ACC112 (cell line): ENCODE measurements around the gene ITPR1.
A peak's percentile ranks its signal among the peaks of the same experiment; 100 is the strongest.
"Not testable (repeated sequence)": the region's sequence is repeated elsewhere in the genome, so short reads cannot be mapped to it uniquely, and the experiment has no call there.

Experiments
- H2AFZ ChIP-seq: fragments of 200-600 bp; sonication (generic); one replicate; pipeline ENCODE4 v1.6.0; 2017; ENCODE audit warnings: antibody characterized with exemption, low read length; ENCODE audit not compliant: unreplicated experiment
- H3K27ac ChIP-seq: fragments of 200-600 bp; sonication (generic); 2 replicates; pipeline ENCODE4 v1.5.1; 2014; ENCODE audit warnings: low read depth, mild to moderate bottlenecking, antibody characterized with exemption, low read length, moderate library complexity
- H3K27me3 ChIP-seq: fragments of 200-600 bp; sonication (generic); 2 replicates; pipeline ENCODE4 v1.6.1; 2014; ENCODE audit warnings: mild to moderate bottlenecking, antibody characterized with exemption, low read length, moderate library complexity, mixed read lengths; ENCODE audit not compliant: insufficient read depth
- H3K36me3 ChIP-seq: fragments of 200-600 bp; sonication (generic); 2 replicates; pipeline ENCODE4 v1.6.1; 2016; ENCODE audit warnings: mild to moderate bottlenecking, antibody characterized with exemption, low read length, moderate library complexity, mixed read lengths; ENCODE audit not compliant: insufficient read depth
- H3K4me1 ChIP-seq: fragments of 200-600 bp; sonication (generic); one replicate; pipeline ENCODE4 v1.6.1; 2016; ENCODE audit warnings: low read length, mixed read lengths; ENCODE audit not compliant: insufficient read depth, unreplicated experiment, control insufficient read depth
- H3K4me3 ChIP-seq: fragments of 200-600 bp; sonication (generic); 2 replicates; pipeline ENCODE4 v1.5.1; 2014; ENCODE audit warnings: mild to moderate bottlenecking, low read depth, low read length
- H3K79me2 ChIP-seq: fragments of 200-600 bp; sonication (generic); one replicate; pipeline ENCODE4 v1.6.0; 2016; ENCODE audit warnings: low read length; ENCODE audit not compliant: control insufficient read depth, unreplicated experiment, insufficient read depth

ITPR1 gene

GRCh38 chr3:4493014-4493940 lies at the start of gene ITPR1:
TSS of gene ITPR1 (plus strand) at chr3:4493348. CDS start at chr3:4516492, 23,144 bp downstream.
- Histone ChIP-seq H3K4me1 (peaks cover 8% of the 10 kb centered on the region), H3K27ac (peak within 1 kb of the TSS; percentile 58; the same call in 1 of the 2 replicates), H2AFZ (peak within 1 kb of the TSS; percentile 92), H3K4me3 (peak within 1 kb of the TSS; percentile 93), H3K36me3 (no peaks in the 10 kb centered on the region), H3K27me3 (no peaks in the 10 kb centered on the region), H3K79me2 (no peaks in the 10 kb centered on the region)

DNA sequence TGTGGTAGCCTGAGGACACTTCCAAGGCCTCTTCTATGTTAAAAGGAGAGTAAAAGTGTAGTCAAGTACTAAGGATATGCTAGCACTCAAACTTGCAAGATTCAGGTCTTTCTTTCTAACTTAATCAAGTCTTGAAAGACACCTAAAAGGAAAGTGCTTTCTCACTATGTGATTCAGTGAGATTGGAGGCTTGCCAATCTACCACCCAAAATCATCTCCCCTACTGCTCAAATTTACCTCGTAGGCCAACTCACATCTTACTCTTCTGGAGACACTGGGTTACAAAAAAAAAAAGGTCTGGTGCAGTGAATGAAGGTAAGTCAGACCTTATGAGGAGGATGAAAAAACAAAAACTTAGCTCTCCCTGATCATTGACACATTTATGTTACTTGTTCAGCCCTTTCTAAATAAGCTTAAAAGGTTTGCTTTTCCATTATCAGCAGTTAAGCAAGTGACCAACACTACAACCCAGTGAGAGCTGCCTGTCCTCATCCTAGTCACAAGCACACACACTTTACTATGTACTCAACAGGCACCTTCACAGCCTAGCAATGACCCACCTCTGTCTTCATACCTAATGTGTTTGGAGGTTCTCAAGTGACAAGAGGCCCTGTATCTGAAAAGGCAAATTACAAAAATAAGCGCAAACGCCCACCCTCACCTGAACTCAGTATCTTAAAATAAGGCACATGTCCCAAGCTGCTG lies 45.7 kb upstream of the ITPR1 start:
- Histone ChIP-seq H3K4me3 (no peak overlapping the region), H3K36me3 (peaks cover 7% of the 10 kb centered on the region; the same call in 1 of the 2 replicates), H2AFZ (no peak overlapping the region)

DNA sequence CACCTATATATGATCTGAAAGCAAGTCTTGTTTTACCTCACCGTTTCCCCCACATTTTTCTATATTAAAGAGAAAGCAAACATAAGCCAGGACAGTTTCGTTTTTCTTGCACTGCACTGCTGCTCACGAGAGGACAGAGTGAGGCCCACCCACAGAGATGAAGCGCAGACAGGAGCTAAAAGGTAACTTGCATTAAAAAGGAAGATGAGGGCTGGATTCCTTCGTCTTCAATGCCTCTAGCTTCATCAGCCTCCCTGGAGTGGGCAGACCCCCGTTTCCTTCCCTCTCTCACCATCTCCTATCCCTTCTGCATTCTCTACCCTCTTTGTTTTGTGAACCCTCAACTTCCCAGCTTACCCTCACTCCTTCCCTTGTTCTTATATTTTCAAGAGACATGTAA lies 45.0 kb upstream of the ITPR1 start:
- Histone ChIP-seq H3K36me3 (peaks cover 7% of the 10 kb centered on the region; the same call in 1 of the 2 replicates), H3K79me2 (no peaks in the 10 kb centered on the region), H2AFZ (no peak overlapping the region), H3K27me3 (no peaks in the 10 kb centered on the region), H3K4me3 (no peak overlapping the region), H3K27ac (no peak overlapping the region), H3K4me1 (no peaks in the 10 kb centered on the region)

More for the DNA sequence above, 45.7 kb upstream of the ITPR1 start:
- no peak overlapping the region for H3K27ac ChIP-seq
- no peaks in the 10 kb centered on the region for H3K79me2 ChIP-seq
- H3K27me3 ChIP-seq: no peaks in the 10 kb centered on the region
- no peaks in the 10 kb centered on the region for H3K4me1 ChIP-seq

- no peak overlapping the region for H3K27ac ChIP-seq
- H3K4me1 ChIP-seq: no peaks in the 10 kb centered on the region
- no peaks in the 10 kb centered on the region for H3K79me2 ChIP-seq
- H2AFZ ChIP-seq: no peak overlapping the region
- H3K27me3 ChIP-seq: no peaks in the 10 kb centered on the region
- H3K36me3 ChIP-seq: peaks cover 7% of the 10 kb centered on the region; the same call in 1 of the 2 replicates
- H3K4me3 ChIP-seq: no peak overlapping the region
Measured at GRCh38 chr3:4449043-4449805, 43.9 kb upstream of the ITPR1 start.

DNA sequence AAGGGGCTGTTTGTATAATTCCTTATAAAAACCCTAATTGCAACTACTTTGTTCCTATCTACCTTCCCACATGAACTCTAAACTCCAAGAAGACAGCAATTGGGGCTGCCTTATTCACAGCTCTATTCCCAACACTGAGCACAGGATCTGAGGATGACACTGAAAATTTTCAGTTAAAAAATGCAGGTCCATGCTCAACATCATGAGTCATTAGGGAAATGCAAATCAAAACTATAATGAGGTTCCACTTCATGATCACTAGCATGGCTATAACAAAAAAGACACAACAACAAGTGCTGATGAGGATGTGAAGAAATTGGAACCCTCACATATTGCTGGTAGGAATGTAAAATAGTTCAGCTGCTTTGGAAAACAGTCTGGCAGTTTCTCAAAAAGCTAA lies 39.0 kb upstream of the ITPR1 start:
- H3K27ac ChIP-seq: no peak overlapping the region
- no peak overlapping the region for H2AFZ ChIP-seq
- H3K4me3 ChIP-seq: no peak overlapping the region
- no peaks in the 10 kb centered on the region for H3K27me3 ChIP-seq
- no peaks in the 10 kb centered on the region for H3K4me1 ChIP-seq
- H3K36me3 ChIP-seq: peaks cover 7% of the 10 kb centered on the region; the same call in 1 of the 2 replicates
- peaks cover 4% of the 10 kb centered on the region for H3K79me2 ChIP-seq

DNA sequence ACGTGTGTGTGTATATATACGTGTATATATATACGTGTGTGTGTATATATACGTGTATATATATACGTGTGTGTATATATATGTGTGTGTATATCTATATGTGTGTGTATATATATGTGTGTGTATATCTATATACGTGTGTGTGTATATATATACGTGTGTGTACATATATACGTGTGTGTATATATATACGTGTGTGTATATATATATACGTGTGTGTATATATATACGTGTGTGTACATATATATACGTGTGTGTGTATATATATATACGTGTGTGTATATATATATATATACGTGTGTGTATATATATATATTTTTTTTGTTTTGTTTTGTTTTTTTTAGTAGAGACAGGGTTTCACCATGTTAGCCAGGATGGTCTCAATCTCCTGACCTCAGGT lies 36.4 kb upstream of the ITPR1 start:
- H3K4me1 ChIP-seq, H3K79me2 ChIP-seq, H3K36me3 ChIP-seq, H3K27me3 ChIP-seq, H3K27ac ChIP-seq, H3K4me3 ChIP-seq, H2AFZ ChIP-seq: not testable (repeated sequence)

- H3K27me3 ChIP-seq: no peaks in the 10 kb centered on the region
Measured at GRCh38 chr3:4458961-4459360, 34.2 kb upstream of the ITPR1 start.

DNA sequence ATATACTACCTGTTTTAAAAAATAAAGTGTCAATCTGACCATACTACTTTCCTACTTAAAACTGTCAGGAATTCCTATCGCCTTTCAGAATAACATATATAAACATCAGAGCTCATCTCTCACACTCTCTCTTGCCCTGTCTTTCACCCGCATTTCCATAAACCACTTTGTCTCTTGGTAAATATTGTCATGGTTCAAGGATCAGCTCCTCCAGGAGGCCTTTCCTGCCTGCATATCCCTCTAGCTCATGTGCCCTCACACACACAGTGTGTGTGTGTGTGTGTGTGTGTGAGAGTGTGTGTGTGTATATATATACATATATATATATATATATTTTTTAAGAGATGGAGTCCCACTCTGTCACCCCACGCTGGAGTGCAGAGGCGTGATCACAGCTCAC lies 32.8 kb upstream of the ITPR1 start:
- H3K36me3 ChIP-seq: no peaks in the 10 kb centered on the region
- H2AFZ ChIP-seq: no peak overlapping the region
- H3K4me3 ChIP-seq: no peak overlapping the region
- peaks cover 2% of the 10 kb centered on the region for H3K79me2 ChIP-seq
- no peaks in the 10 kb centered on the region for H3K4me1 ChIP-seq
- H3K27me3 ChIP-seq: no peaks in the 10 kb centered on the region
- no peak overlapping the region for H3K27ac ChIP-seq

More at GRCh38 chr3:4458961-4459360, 34.2 kb upstream of the ITPR1 start:
- no peak overlapping the region for H3K4me3 ChIP-seq
- H2AFZ ChIP-seq: no peak overlapping the region
- no peaks in the 10 kb centered on the region for H3K4me1 ChIP-seq
- peaks cover 4% of the 10 kb centered on the region for H3K79me2 ChIP-seq
- H3K36me3 ChIP-seq: no peaks in the 10 kb centered on the region
- H3K27ac ChIP-seq: no peak overlapping the region

GRCh38 chr3:4461468-4462090 lies 31.6 kb upstream of the ITPR1 start:
- Histone ChIP-seq H3K4me3 (no peak overlapping the region), H2AFZ (no peak overlapping the region), H3K36me3 (no peaks in the 10 kb centered on the region), H3K27ac (no peak overlapping the region), H3K79me2 (peaks cover 7% of the 10 kb centered on the region), H3K4me1 (no peaks in the 10 kb centered on the region), H3K27me3 (no peaks in the 10 kb centered on the region)
